Neuronal stem cell (in vitro differentiated cells): ENCODE measurements around the gene RIMS4.

ENCODE experiments used
- DNase-seq: peaks from one replicate; pipeline ENCODE4 v3.0.0-alpha.2; 2013; ENCODE audit warnings: low spot score
- H2AFZ ChIP-seq: one replicate; pipeline ENCODE4 v1.6.1; 2013; ENCODE audit warnings: mild to moderate bottlenecking, low read length, inconsistent platforms
- H2AK5ac ChIP-seq: 2 replicates; pipeline ENCODE4 v1.6.1; 2013; ENCODE audit warnings: low read depth, mild to moderate bottlenecking, inconsistent platforms, low read length, moderate library complexity, mixed read lengths
- H2BK120ac ChIP-seq: 2 replicates; pipeline ENCODE4 v1.6.1; 2013; ENCODE audit warnings: low read depth, mild to moderate bottlenecking, inconsistent platforms, low read length, moderate library complexity, mixed read lengths
- H2BK12ac ChIP-seq: one replicate; pipeline ENCODE4 v1.6.1; 2013; ENCODE audit warnings: low read length, inconsistent platforms
- H2BK15ac ChIP-seq: 2 replicates; pipeline ENCODE4 v1.6.1; 2013; ENCODE audit warnings: mild to moderate bottlenecking, low read length, inconsistent platforms, mixed read lengths
- H2BK5ac ChIP-seq: one replicate; pipeline ENCODE4 v1.6.1; 2013; ENCODE audit warnings: inconsistent platforms, mild to moderate bottlenecking, low read length, moderate library complexity
- H3K14ac ChIP-seq: one replicate; pipeline ENCODE4 v1.6.1; 2013; ENCODE audit warnings: low read length, inconsistent platforms
- H3K18ac ChIP-seq: 2 replicates; pipeline ENCODE4 v1.6.1; 2013; ENCODE audit warnings: low read length, inconsistent platforms
- H3K23ac ChIP-seq: 2 replicates; pipeline ENCODE4 v1.6.1; 2013; ENCODE audit warnings: low read depth, mild to moderate bottlenecking, mixed read lengths, low read length, inconsistent platforms; ENCODE audit not compliant: poor library complexity
- H3K27ac ChIP-seq: replicated peaks from 3 replicates; pipeline ENCODE4 v1.5.1; 2013; ENCODE audit warnings: low read length, inconsistent platforms
- H3K27me3 ChIP-seq, 3 experiments: 2 replicates each; pipeline ENCODE4 v1.6.1; 2013; ENCODE audit warnings: low read length in 3 of 3, mild to moderate bottlenecking in 2 of 3, inconsistent platforms in 1 of 3, low read depth in 1 of 3, mixed read lengths in 1 of 3, moderate library complexity in 1 of 3; ENCODE audit not compliant: control insufficient read depth in 3 of 3, insufficient read depth in 3 of 3
- H3K36me3 ChIP-seq, 2 donors: replicated peaks in 1 of 2; 2 replicates each; pipeline ENCODE4 v1.6.1; 2013; ENCODE audit warnings: low read length in 2 of 2; ENCODE audit not compliant: control insufficient read depth in 2 of 2, insufficient read depth in 2 of 2
- H3K4ac ChIP-seq: 2 replicates; pipeline ENCODE4 v1.6.1; 2013; ENCODE audit warnings: inconsistent platforms, mild to moderate bottlenecking, low read length, moderate library complexity
- H3K4me1 ChIP-seq, 2 donors: 1 replicate in 1 of 2; 2 replicates in 1 of 2; pipeline ENCODE4 v1.6.1; 2013; ENCODE audit warnings: low read length in 2 of 2, low read depth in 1 of 2; ENCODE audit not compliant: control insufficient read depth in 2 of 2, insufficient read depth in 1 of 2
- H3K4me2 ChIP-seq: one replicate; pipeline ENCODE4 v1.6.1; 2013; ENCODE audit warnings: mild to moderate bottlenecking, low read length, inconsistent platforms; ENCODE audit not compliant: insufficient read depth, poor library complexity, severe bottlenecking
- H3K4me3 ChIP-seq, 2 donors: 2 replicates each; pipeline ENCODE4 v1.5.1; 2013; ENCODE audit warnings: low read length in 2 of 2, mild to moderate bottlenecking in 2 of 2, inconsistent platforms in 1 of 2, moderate library complexity in 1 of 2
- H3K79me1 ChIP-seq: one replicate; pipeline ENCODE4 v1.6.1; 2013; ENCODE audit warnings: low read depth, mild to moderate bottlenecking, inconsistent platforms, low read length, moderate library complexity
- H3K9ac ChIP-seq: one replicate; pipeline ENCODE4 v1.6.1; 2013; ENCODE audit warnings: mild to moderate bottlenecking, low read depth, low read length, inconsistent platforms; ENCODE audit not compliant: poor library complexity
- H3K9me3 ChIP-seq, 2 donors: replicated peaks in 1 of 2; 2 replicates each; pipeline versions ENCODE3 to v1.6.1; 2013; ENCODE audit warnings: low read length in 2 of 2, mild to moderate bottlenecking in 2 of 2, inconsistent platforms in 1 of 2, low read depth in 1 of 2, mixed read lengths in 1 of 2, moderate library complexity in 1 of 2; ENCODE audit not compliant: control insufficient read depth in 2 of 2, insufficient read depth in 1 of 2
- H4K8ac ChIP-seq: one replicate; pipeline ENCODE4 v1.6.1; 2013; ENCODE audit warnings: low read depth, mild to moderate bottlenecking, inconsistent platforms, low read length, moderate library complexity
- H4K91ac ChIP-seq: one replicate; pipeline ENCODE4 v1.6.1; 2013; ENCODE audit warnings: low read length, low read depth, mild to moderate bottlenecking, inconsistent platforms; ENCODE audit not compliant: poor library complexity
- WGBS, 2 donors: extraction: QIAGEN DNeasy Blood & Tissue Kit; methylation state at CpG; one replicate each; pipeline ENCODE4 v1.1.7; 2013; ENCODE audit warnings: missing lambda C conversion rate in 2 of 2, mixed read lengths in 1 of 2; ENCODE audit not compliant: insufficient read length in 2 of 2, insufficient replicate concordance in 1 of 2; ENCODE audit errors: extremely low coverage in 2 of 2; 5-methylcytosine and 5-hydroxymethylcytosine counted together

Gene RIMS4

GRCh38 chr20:44799691-44800090, 10.7 kb downstream of the RIMS4 start:
- Histone ChIP-seq H3K4me3 (no peak overlapping the region), H2BK120ac (no peak overlapping the region)

DNA sequence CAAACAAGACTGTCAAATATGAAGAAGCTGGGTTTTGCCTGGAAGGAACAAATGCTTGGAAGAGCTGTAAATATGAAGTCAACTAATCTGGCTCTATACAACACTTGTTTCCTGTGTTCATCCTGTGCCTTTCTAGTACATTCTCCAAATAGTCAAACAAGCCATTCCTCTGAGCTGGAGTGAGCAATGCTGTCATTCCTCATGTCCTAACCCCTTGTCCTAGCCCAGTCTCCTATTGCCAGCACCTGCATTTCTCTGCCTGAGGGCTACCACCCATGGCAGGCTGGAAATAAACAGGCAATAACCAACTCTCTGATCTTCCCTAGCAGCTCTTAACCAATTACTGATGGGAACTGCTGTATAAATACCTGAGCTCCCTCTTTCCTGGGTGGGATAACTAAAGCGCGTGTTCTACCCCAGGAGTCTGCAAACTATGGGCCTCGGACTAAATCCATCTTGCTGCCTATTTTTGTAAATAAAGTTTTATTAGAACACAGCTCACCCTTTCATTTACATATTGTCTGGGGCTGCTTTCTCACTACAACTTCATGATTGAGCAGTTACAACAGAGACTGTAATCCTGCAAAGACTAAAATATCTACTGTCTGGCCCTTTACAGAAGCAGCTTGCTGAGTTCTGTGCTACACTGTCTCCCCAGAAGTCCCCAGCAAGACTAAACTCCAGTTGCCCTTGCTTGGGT, 13.4 kb downstream of the RIMS4 start:
- peaks cover 0 to 5% of the 10 kb centered on the region in 2 donors for H3K4me1 ChIP-seq
- no CpG with 5 or more reads among the region's 3 CpGs for WGBS, 2 donors
- H3K18ac ChIP-seq = no peak overlapping the region
- no peak overlapping the region for H4K8ac ChIP-seq
- no peak overlapping the region for H2BK12ac ChIP-seq
- H2BK5ac ChIP-seq = no peak overlapping the region
- no peaks in the 10 kb centered on the region for H3K9me3 ChIP-seq
- H2BK15ac ChIP-seq = no peak overlapping the region
- no peaks in the 10 kb centered on the region for H3K79me1 ChIP-seq
- no peak overlapping the region for H2AK5ac ChIP-seq
- peaks cover 0 to 7% (median 0%) of the 10 kb centered on the region in 3 experiments for H3K27me3 ChIP-seq
- H3K23ac ChIP-seq = no peak overlapping the region
- no peak overlapping the region for H3K4ac ChIP-seq
- H4K91ac ChIP-seq = no peak overlapping the region
- no peak overlapping the region for H3K27ac ChIP-seq
- no peak overlapping the region for H2BK120ac ChIP-seq
- H3K14ac ChIP-seq = no peak overlapping the region
- no peak for DNase-seq
- no peaks in the 10 kb centered on the region for H3K36me3 ChIP-seq
- H3K4me3 ChIP-seq = no peak overlapping the region
- no peak overlapping the region for H3K9ac ChIP-seq
- H3K4me2 ChIP-seq = no peak overlapping the region
- no peak overlapping the region for H2AFZ ChIP-seq

More at GRCh38 chr20:44799691-44800090, 10.7 kb downstream of the RIMS4 start:
- H2BK15ac ChIP-seq = no peak overlapping the region
- no peaks in the 10 kb centered on the region for H3K36me3 ChIP-seq
- H2BK5ac ChIP-seq = no peak overlapping the region
- no peak overlapping the region for H3K4me2 ChIP-seq
- no peak overlapping the region for H2AFZ ChIP-seq
- no peak overlapping the region for H3K18ac ChIP-seq
- no peak overlapping the region for H3K9ac ChIP-seq
- no peak overlapping the region for H4K8ac ChIP-seq
- H3K23ac ChIP-seq = no peak overlapping the region
- H3K14ac ChIP-seq = no peak overlapping the region
- no peak overlapping the region for H3K4ac ChIP-seq
- no peak overlapping the region for H3K27ac ChIP-seq
- WGBS, 2 donors = no CpG with 5 or more reads among the region's 5 CpGs
- H2BK12ac ChIP-seq = no peak overlapping the region
- peaks cover 0 to 18% (median 0%) of the 10 kb centered on the region in 3 experiments for H3K27me3 ChIP-seq
- H2AK5ac ChIP-seq = no peak overlapping the region
- no peaks in the 10 kb centered on the region for H3K79me1 ChIP-seq
- peaks cover 0 to 5% of the 10 kb centered on the region in 2 donors for H3K4me1 ChIP-seq
- H3K9me3 ChIP-seq = no peaks in the 10 kb centered on the region
- DNase-seq = no peak
- no peak overlapping the region for H4K91ac ChIP-seq

DNA sequence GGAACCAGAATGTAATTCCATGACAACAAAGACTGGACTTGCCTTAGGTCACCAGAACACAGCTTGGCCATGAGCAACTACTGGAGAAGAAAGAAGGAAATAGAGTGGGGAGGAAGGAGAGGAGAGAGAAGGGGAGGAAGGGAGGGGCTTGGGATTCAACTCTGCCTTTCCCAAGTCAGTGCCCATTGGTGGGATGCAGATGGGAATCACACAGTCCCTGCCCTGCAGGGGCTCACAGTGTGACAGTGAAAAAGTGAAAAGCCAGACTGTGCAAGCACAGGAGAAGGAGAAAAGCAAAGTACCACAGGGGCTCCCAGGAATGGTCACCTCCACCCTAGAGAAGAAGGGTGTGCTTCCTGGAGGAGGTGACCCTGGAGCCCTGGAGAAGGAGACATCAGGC, 14.0 kb downstream of the RIMS4 start:
- no peak overlapping the region for H2AFZ ChIP-seq
- peaks cover 0 to 5% of the 10 kb centered on the region in 2 donors for H3K4me1 ChIP-seq
- DNase-seq = no peak
- no peak overlapping the region for H3K9ac ChIP-seq
- no peak overlapping the region for H2BK12ac ChIP-seq
- H2BK15ac ChIP-seq = no peak overlapping the region
- no peak overlapping the region for H3K27ac ChIP-seq
- no peak overlapping the region for H3K18ac ChIP-seq
- no peak overlapping the region for H3K4me3 ChIP-seq
- no peak overlapping the region for H3K23ac ChIP-seq
- no peaks in the 10 kb centered on the region for H3K9me3 ChIP-seq
- no peak overlapping the region for H3K4me2 ChIP-seq
- H3K14ac ChIP-seq = no peak overlapping the region
- H2BK120ac ChIP-seq = no peak overlapping the region
- no peak overlapping the region for H2BK5ac ChIP-seq
- no peak overlapping the region for H4K8ac ChIP-seq
- H3K4ac ChIP-seq = no peak overlapping the region
- peaks cover 0 to 9% (median 0%) of the 10 kb centered on the region in 3 experiments for H3K27me3 ChIP-seq
- no peaks in the 10 kb centered on the region for H3K79me1 ChIP-seq
- no peaks in the 10 kb centered on the region for H3K36me3 ChIP-seq
- no peak overlapping the region for H2AK5ac ChIP-seq
- no peak overlapping the region for H4K91ac ChIP-seq

GRCh38 chr20:44795836-44796235, 14.5 kb downstream of the RIMS4 start:
- no peak overlapping the region for H3K27ac ChIP-seq
- H3K36me3 ChIP-seq = no peaks in the 10 kb centered on the region
- H2BK5ac ChIP-seq = no peak overlapping the region
- DNase-seq = no peak
- no peak overlapping the region for H3K4me3 ChIP-seq
- no peak overlapping the region for H4K91ac ChIP-seq
- H4K8ac ChIP-seq = no peak overlapping the region
- H2BK120ac ChIP-seq = no peak overlapping the region
- no peak overlapping the region for H3K9ac ChIP-seq
- no peaks in the 10 kb centered on the region for H3K79me1 ChIP-seq
- H3K27me3 ChIP-seq = peaks cover 0 to 9% (median 0%) of the 10 kb centered on the region in 3 experiments
- no peak overlapping the region for H3K4ac ChIP-seq
- WGBS, 2 donors = no CpG with 5 or more reads among the region's 4 CpGs
- H3K4me1 ChIP-seq = peaks cover 0 to 5% of the 10 kb centered on the region in 2 donors
- H3K14ac ChIP-seq = no peak overlapping the region
- no peak overlapping the region for H3K4me2 ChIP-seq
- H2BK15ac ChIP-seq = no peak overlapping the region
- no peak overlapping the region for H2AK5ac ChIP-seq
- H3K18ac ChIP-seq = no peak overlapping the region
- H3K23ac ChIP-seq = no peak overlapping the region
- no peak overlapping the region for H2BK12ac ChIP-seq
- no peak overlapping the region for H2AFZ ChIP-seq
- H3K9me3 ChIP-seq = no peaks in the 10 kb centered on the region
